K562 (cell line): ENCODE measurements around the gene WASL. TPM values are rescaled to one million over a fixed set of nuclear protein-coding genes. Genes with fewer than 3 reads are reported as not detected.

Experiments used
- CHD4 ChIP-seq: fragments of 200-600 bp; sonication (generic); IDR thresholded peaks from 3 replicates; pipeline ENCODE4 v1.6.1; 2012; ENCODE audit warnings: low read depth, mild to moderate bottlenecking, mixed read lengths, low read length, inconsistent platforms; ENCODE audit not compliant: insufficient read depth, insufficient replicate concordance, poor library complexity, severe bottlenecking
- DDX20 ChIP-seq: fragments of 450-650 bp; IDR thresholded peaks from 2 replicates; pipeline ENCODE4 v1.6.1; 2016; ENCODE audit warnings: missing genetic modification characterization, low read depth, mild to moderate bottlenecking, missing compliant biosample characterization, moderate library complexity
- HNRNPLL ChIP-seq: fragments of 200-400 bp; formaldehyde crosslinking; IDR thresholded peaks from 2 replicates; pipeline ENCODE4 v1.6.1; 2017; ENCODE audit warnings: low read length, low read depth, mild to moderate bottlenecking; ENCODE audit not compliant: poor library complexity, severe bottlenecking
- HOXB6 ChIP-seq: fragments of 250-450 bp; sonication (Bioruptor Pico); IDR thresholded peaks from 2 replicates; pipeline ENCODE4 v1.5.1; 2022; ENCODE audit warnings: mild to moderate bottlenecking, borderline replicate concordance
- KDM5B ChIP-seq: fragments of 200-600 bp; sonication (generic); IDR thresholded peaks from 2 replicates; pipeline ENCODE4 v1.6.1; 2012; ENCODE audit warnings: low read depth, mild to moderate bottlenecking, moderate library complexity, low read length, control low read depth, inconsistent platforms; ENCODE audit not compliant: insufficient replicate concordance
- NR3C1 ChIP-seq: sonication (generic); formaldehyde crosslinking; IDR thresholded peaks from 2 replicates; pipeline ENCODE4 v1.8.1; 2022; ENCODE audit warnings: missing genetic modification reagents
- POLR2G ChIP-seq: fragments of 200-400 bp; formaldehyde crosslinking; IDR thresholded peaks from 2 replicates; pipeline ENCODE4 v1.6.1; 2017; ENCODE audit warnings: low read depth, mild to moderate bottlenecking, antibody characterized with exemption, low read length, moderate library complexity
- RFX5 ChIP-seq: IDR thresholded peaks from 2 replicates; pipeline ENCODE4 v1.6.1; 2011; ENCODE audit warnings: low read depth, mild to moderate bottlenecking, improper control_type of control experiment, low read length
- SUPT5H ChIP-seq: fragments of 450-650 bp; IDR thresholded peaks from 2 replicates; pipeline ENCODE4 v1.6.1; 2016
- U2AF1 ChIP-seq: fragments of 200-400 bp; formaldehyde crosslinking; optimal IDR thresholded peaks from 2 replicates; pipeline ENCODE3; 2017; ENCODE audit warnings: mild to moderate bottlenecking, low read depth, low read length, moderate library complexity
- ZNF316 ChIP-seq: fragments of 450-650 bp; IDR thresholded peaks from 2 replicates; pipeline ENCODE4 v1.6.1; 2016
- ZNF57 ChIP-seq: fragments of 450-650 bp; formaldehyde crosslinking; IDR thresholded peaks from 2 replicates; pipeline ENCODE4 v1.4.0; 2020; ENCODE audit warnings: mild to moderate bottlenecking, moderate library complexity
- ZNF695 ChIP-seq: fragments of 450-650 bp; formaldehyde crosslinking; IDR thresholded peaks from 2 replicates; pipeline ENCODE4 v1.4.0; 2020; ENCODE audit warnings: mild to moderate bottlenecking, moderate library complexity
- ZNF79 ChIP-seq: fragments of 250-450 bp; sonication (Bioruptor Pico); IDR thresholded peaks from 2 replicates; pipeline ENCODE4 v1.4.0; 2020; ENCODE audit warnings: low read depth, mild to moderate bottlenecking, moderate library complexity
- polyA plus RNA-seq, 8 experiments: library from polyadenylated mRNA; depleted of rRNA in 4 of 8; stranded (reverse) in 5 of 8; unstranded in 3 of 8; fragments of >200 nt; fragmentation: Nextera tagmentation in 2 of 8; fragmentation: Illumina TruSeq in 1 of 8; extraction: Ambion mirVana in 2 of 8; extraction: Trizol in 1 of 8; gene quantifications; 2 replicates each; pipeline versions ENCODE4 v1.2.1 to v1.2.3, GENCODE V29; 2011 to 2014; ENCODE audit warnings: inconsistent platforms in 1 of 8, missing spikeins in 1 of 8
- total RNA-seq, 7 experiments: library from RNA; depleted of rRNA in 6 of 7; stranded (reverse); fragments of >200 nt in 6 of 7; fragmentation: Illumina TruSeq in 2 of 7; extraction: Trizol in 2 of 7; gene quantifications; 2 replicates each; pipeline versions ENCODE4 v1.2.1 to v1.2.3, GENCODE V29; 2011 to 2021; ENCODE audit warnings: low replicate concordance in 1 of 7
- TF ChIP-seq, protein P1 (sequence below): sonication (generic); formaldehyde crosslinking; IDR thresholded peaks from 2 replicates; pipeline ENCODE4 v1.8.1; 2023; ENCODE audit warnings: mild to moderate bottlenecking, missing genetic modification reagents
- TF ChIP-seq, protein P2 (sequence below): fragments of 450-650 bp; formaldehyde crosslinking; IDR thresholded peaks from 2 replicates; pipeline ENCODE4 v1.4.0; 2022; ENCODE audit warnings: missing genetic modification characterization
- TF ChIP-seq, protein P3 (sequence below), 2 experiments: fragments of 150-350 bp in 1 of 2; IDR thresholded peaks; 2 replicates each; pipeline ENCODE4 v1.6.1; 2012 to 2016; ENCODE audit warnings: low read depth in 2 of 2, low read length in 2 of 2, mild to moderate bottlenecking in 1 of 2, moderate library complexity in 1 of 2
- TF ChIP-seq, protein P4 (sequence below): fragments of 250-450 bp; sonication (Bioruptor Pico); IDR thresholded peaks from 2 replicates; pipeline ENCODE4 v1.8.0; 2021; ENCODE audit warnings: borderline replicate concordance, mild to moderate bottlenecking, moderate library complexity; ENCODE audit not compliant: poor library complexity, severe bottlenecking
- TF ChIP-seq, protein P5 (sequence below): fragments of 450-650 bp; formaldehyde crosslinking; IDR thresholded peaks from 2 replicates; pipeline ENCODE4 v1.4.0; 2022; ENCODE audit warnings: missing genetic modification characterization

Gene WASL
- total and polyA plus RNA-seq, 9 of the 15 experiments (the other 6 are each of a cell fraction or from before 2014, with no cell fraction given) = 3.2 to 13.9 (median 8.3) TPM

DNA sequence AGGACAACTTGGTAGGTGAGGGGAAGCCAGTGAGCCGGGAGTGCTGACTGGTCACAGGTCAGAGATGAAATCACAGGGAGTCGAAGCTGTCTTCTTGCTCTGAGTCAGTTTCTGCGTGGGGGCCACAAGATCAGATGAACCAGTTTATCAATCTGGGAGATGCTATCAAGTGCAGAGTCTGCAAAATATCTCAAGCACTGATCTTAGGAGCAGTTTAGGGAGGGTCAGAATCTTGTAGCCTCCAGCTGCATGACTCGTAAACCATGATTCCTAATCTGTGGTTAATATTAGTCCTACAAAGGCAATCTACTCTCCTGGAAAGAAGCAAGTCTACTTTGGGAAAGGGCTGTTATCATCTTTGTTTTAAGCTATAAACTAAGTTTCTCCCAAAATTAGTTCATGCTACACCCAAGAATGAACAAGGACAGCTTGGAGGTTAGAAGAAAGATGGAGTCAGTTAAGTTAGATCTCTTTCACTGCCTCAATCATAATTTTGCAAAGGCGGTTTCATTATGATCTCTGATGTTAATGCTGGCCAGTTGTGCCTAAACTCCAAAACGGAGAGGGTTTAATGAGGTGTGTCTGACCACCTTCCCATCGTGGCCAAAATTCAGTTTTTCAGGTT, 101.6 kb downstream of the WASL start (continued):
- TF ChIP-seq, protein P1, sequence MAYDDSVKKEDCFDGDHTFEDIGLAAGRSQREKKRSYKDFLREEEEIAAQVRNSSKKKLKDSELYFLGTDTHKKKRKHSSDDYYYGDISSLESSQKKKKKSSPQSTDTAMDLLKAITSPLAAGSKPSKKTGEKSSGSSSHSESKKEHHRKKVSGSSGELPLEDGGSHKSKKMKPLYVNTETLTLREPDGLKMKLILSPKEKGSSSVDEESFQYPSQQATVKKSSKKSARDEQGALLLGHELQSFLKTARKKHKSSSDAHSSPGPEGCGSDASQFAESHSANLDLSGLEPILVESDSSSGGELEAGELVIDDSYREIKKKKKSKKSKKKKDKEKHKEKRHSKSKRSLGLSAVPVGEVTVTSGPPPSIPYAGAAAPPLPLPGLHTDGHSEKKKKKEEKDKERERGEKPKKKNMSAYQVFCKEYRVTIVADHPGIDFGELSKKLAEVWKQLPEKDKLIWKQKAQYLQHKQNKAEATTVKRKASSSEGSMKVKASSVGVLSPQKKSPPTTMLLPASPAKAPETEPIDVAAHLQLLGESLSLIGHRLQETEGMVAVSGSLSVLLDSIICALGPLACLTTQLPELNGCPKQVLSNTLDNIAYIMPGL (CRISPR knock-in tag) = no peak
- TF ChIP-seq POLR2G (no peak), RFX5 (no peak), ZNF79 (CRISPR knock-in tag) (peak; percentile 43; the same call in 1 of the 2 replicates), DDX20 (tag) (0 out of 2 replicates have a peak, but pooled peaks have one; percentile 27), HNRNPLL (no peak), ZNF57 (CRISPR knock-in tag) (no peak), SUPT5H (no peak), CHD4 (no peak), NR3C1 (CRISPR knock-in tag) (no peak), U2AF1 (no peak), HOXB6 (no peak), ZNF695 (CRISPR knock-in tag) (no peak), ZNF316 (no peak), KDM5B (no peak)
- TF ChIP-seq, protein P2, sequence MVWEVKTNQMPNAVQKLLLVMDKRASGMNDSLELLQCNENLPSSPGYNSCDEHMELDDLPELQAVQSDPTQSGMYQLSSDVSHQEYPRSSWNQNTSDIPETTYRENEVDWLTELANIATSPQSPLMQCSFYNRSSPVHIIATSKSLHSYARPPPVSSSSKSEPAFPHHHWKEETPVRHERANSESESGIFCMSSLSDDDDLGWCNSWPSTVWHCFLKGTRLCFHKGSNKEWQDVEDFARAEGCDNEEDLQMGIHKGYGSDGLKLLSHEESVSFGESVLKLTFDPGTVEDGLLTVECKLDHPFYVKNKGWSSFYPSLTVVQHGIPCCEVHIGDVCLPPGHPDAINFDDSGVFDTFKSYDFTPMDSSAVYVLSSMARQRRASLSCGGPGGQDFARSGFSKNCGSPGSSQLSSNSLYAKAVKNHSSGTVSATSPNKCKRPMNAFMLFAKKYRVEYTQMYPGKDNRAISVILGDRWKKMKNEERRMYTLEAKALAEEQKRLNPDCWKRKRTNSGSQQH (CRISPR knock-in tag) = peak; percentile 53; the same call in 1 of the 2 replicates
- TF ChIP-seq, protein P3, sequence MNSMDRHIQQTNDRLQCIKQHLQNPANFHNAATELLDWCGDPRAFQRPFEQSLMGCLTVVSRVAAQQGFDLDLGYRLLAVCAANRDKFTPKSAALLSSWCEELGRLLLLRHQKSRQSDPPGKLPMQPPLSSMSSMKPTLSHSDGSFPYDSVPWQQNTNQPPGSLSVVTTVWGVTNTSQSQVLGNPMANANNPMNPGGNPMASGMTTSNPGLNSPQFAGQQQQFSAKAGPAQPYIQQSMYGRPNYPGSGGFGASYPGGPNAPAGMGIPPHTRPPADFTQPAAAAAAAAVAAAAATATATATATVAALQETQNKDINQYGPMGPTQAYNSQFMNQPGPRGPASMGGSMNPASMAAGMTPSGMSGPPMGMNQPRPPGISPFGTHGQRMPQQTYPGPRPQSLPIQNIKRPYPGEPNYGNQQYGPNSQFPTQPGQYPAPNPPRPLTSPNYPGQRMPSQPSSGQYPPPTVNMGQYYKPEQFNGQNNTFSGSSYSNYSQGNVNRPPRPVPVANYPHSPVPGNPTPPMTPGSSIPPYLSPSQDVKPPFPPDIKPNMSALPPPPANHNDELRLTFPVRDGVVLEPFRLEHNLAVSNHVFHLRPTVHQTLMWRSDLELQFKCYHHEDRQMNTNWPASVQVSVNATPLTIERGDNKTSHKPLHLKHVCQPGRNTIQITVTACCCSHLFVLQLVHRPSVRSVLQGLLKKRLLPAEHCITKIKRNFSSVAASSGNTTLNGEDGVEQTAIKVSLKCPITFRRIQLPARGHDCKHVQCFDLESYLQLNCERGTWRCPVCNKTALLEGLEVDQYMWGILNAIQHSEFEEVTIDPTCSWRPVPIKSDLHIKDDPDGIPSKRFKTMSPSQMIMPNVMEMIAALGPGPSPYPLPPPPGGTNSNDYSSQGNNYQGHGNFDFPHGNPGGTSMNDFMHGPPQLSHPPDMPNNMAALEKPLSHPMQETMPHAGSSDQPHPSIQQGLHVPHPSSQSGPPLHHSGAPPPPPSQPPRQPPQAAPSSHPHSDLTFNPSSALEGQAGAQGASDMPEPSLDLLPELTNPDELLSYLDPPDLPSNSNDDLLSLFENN (IDR thresholded peaks at IDR 0.05; ENCODE audit: low read depth in 2 of 2, low read length in 2 of 2) = no peak
- TF ChIP-seq, protein P4, sequence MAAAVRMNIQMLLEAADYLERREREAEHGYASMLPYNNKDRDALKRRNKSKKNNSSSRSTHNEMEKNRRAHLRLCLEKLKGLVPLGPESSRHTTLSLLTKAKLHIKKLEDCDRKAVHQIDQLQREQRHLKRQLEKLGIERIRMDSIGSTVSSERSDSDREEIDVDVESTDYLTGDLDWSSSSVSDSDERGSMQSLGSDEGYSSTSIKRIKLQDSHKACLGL = no peak
- TF ChIP-seq, protein P5, sequence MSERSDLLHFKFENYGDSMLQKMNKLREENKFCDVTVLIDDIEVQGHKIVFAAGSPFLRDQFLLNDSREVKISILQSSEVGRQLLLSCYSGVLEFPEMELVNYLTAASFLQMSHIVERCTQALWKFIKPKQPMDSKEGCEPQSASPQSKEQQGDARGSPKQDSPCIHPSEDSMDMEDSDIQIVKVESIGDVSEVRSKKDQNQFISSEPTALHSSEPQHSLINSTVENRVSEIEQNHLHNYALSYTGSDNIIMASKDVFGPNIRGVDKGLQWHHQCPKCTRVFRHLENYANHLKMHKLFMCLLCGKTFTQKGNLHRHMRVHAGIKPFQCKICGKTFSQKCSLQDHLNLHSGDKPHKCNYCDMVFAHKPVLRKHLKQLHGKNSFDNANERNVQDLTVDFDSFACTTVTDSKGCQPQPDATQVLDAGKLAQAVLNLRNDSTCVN = no peak
